Astrocyte (in vitro differentiated cells and primary cell): Measurements from ENCODE around the gene BMP6. TPM values are rescaled to one million over a fixed set of nuclear protein-coding genes. Genes with fewer than 3 reads are reported as not detected.

ENCODE experiments used
- DNase-seq: peaks from one replicate; pipeline ENCODE4 v3.0.0-alpha.2; 2010; ENCODE audit warnings: low read depth
- FAIRE-seq: peaks from 2 replicates; lab custom pipeline; 2011; peaks lifted over from hg19 to GRCh38; lab: Jason Lieb, UNC
- H2AFZ ChIP-seq: 2 replicates; pipeline ENCODE4 v1.6.0; 2012; ENCODE audit warnings: low read depth, low read length, inconsistent platforms
- H3K27ac ChIP-seq: 2 replicates; pipeline ENCODE4 v1.5.1; 2011; ENCODE audit warnings: low read depth, low read length, inconsistent platforms
- H3K27me3 ChIP-seq: 2 replicates; pipeline ENCODE4 v1.6.0; 2011; ENCODE audit warnings: low read length, inconsistent platforms; ENCODE audit not compliant: insufficient read depth
- H3K36me3 ChIP-seq: 2 replicates; pipeline ENCODE4 v1.5.1; 2011; ENCODE audit warnings: low read length, inconsistent platforms; ENCODE audit not compliant: insufficient read depth
- H3K4me1 ChIP-seq: 2 replicates; pipeline ENCODE4 v1.5.1; 2011; ENCODE audit warnings: low read length, inconsistent platforms; ENCODE audit not compliant: insufficient read depth
- H3K4me2 ChIP-seq: 2 replicates; pipeline ENCODE4 v1.6.0; 2012; ENCODE audit warnings: low read length, inconsistent platforms
- H3K4me3 ChIP-seq: 2 replicates; pipeline ENCODE4 v1.5.1; 2011; ENCODE audit warnings: low read depth, mild to moderate bottlenecking, low read length, inconsistent platforms; ENCODE audit not compliant: insufficient read depth
- H3K79me2 ChIP-seq: 2 replicates; pipeline ENCODE4 v1.6.0; 2012; ENCODE audit warnings: mild to moderate bottlenecking, low read length, inconsistent platforms; ENCODE audit not compliant: insufficient read depth
- H3K9ac ChIP-seq: 2 replicates; pipeline ENCODE4 v1.6.0; 2012; ENCODE audit warnings: mild to moderate bottlenecking, low read length, inconsistent platforms
- H3K9me3 ChIP-seq: 2 replicates; pipeline ENCODE4 v1.5.1; 2012; ENCODE audit warnings: low read depth, mild to moderate bottlenecking, low read length, inconsistent platforms; ENCODE audit not compliant: insufficient read depth
- H4K20me1 ChIP-seq: 2 replicates; pipeline ENCODE4 v1.6.0; 2012; ENCODE audit warnings: low read length, inconsistent platforms; ENCODE audit not compliant: insufficient read depth
- H3K27ac Mint-ChIP-seq: one replicate; pipeline ENCODE4 v1.8.0; 2021; ENCODE audit warnings: mild to moderate bottlenecking, mixed read lengths; ENCODE audit not compliant: unreplicated experiment
- H3K27me3 Mint-ChIP-seq: one replicate; pipeline ENCODE4 v1.8.0; 2021; ENCODE audit warnings: low read depth, mixed read lengths; ENCODE audit not compliant: unreplicated experiment
- H3K36me3 Mint-ChIP-seq: one replicate; pipeline ENCODE4 v1.8.0; 2021; ENCODE audit warnings: low read depth, mixed read lengths; ENCODE audit not compliant: unreplicated experiment
- H3K4me1 Mint-ChIP-seq: one replicate; pipeline ENCODE4 v1.8.0; 2021; ENCODE audit warnings: low read depth, mixed read lengths; ENCODE audit not compliant: unreplicated experiment
- H3K4me3 Mint-ChIP-seq: one replicate; pipeline ENCODE4 v1.8.0; 2021; ENCODE audit warnings: mild to moderate bottlenecking, moderate library complexity, mixed read lengths; ENCODE audit not compliant: unreplicated experiment
- H3K9me3 Mint-ChIP-seq: one replicate; pipeline ENCODE4 v1.8.0; 2021; ENCODE audit warnings: mild to moderate bottlenecking, mixed read lengths; ENCODE audit not compliant: unreplicated experiment
- EZH2 ChIP-seq: IDR thresholded peaks from 2 replicates; pipeline ENCODE4 v1.6.1; 2012; ENCODE audit warnings: mild to moderate bottlenecking, low read length, inconsistent platforms; ENCODE audit not compliant: insufficient read depth
- total RNA-seq: library from RNA; stranded (reverse); gene quantifications from 2 replicates; pipeline ENCODE4 v1.2.1, GENCODE V29; 2021
- TF ChIP-seq, protein P1 (sequence below): IDR thresholded peaks from 2 replicates; pipeline ENCODE4 v1.5.1; 2011; ENCODE audit warnings: low read depth, mild to moderate bottlenecking, inconsistent platforms, low read length, moderate library complexity; ENCODE audit not compliant: insufficient read depth

The BMP6 gene
- total RNA-seq, 1 donor from 2014 or later, result 2.8 TPM

DNA sequence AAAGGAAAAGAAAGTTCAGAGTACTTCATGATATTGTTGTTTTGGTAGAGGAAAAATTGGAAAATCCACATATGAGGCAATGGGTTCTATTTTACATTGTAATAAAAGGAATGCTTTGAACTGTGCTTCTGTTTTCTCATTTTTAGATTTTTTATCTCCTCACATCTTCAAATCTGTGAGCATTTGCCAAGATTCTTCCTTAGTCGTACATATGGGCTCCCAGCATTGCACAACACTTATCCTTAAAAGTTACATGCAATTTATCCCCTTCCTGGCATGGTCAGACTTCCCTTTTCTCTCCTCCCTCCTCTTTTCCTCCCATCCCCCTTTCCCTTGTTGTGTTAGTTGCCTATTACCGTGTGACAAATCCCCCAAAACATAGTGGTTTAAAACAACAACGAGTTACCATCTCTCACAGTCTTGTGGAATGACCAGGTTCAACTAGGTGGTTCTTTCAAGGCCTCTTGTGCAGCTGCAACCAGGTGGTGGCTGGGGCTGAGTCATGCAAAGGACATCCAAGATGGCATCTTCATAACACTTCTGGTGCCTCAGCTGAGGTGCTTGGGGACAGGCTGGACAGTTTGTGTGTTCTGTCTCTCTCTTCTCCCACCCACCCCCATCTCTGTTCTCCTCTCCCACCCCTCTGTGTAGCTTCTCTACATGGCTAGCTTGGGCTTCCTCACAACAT lies 116.0 kb downstream of the BMP6 start:
- no peaks in the 10 kb centered on the region for H3K27me3 ChIP-seq
- Mint-ChIP-seq H3K9me3 (peaks cover 7% of the 10 kb centered on the region), H3K4me3 (no peak overlapping the region), H3K36me3 (no peaks in the 10 kb centered on the region), H3K27ac (no peak overlapping the region), H3K27me3 (no peaks in the 10 kb centered on the region), H3K4me1 (peaks cover 5% of the 10 kb centered on the region)
- H3K9me3 ChIP-seq, result no peaks in the 10 kb centered on the region
- no peak for TF ChIP-seq EZH2
- TF ChIP-seq, protein P1, sequence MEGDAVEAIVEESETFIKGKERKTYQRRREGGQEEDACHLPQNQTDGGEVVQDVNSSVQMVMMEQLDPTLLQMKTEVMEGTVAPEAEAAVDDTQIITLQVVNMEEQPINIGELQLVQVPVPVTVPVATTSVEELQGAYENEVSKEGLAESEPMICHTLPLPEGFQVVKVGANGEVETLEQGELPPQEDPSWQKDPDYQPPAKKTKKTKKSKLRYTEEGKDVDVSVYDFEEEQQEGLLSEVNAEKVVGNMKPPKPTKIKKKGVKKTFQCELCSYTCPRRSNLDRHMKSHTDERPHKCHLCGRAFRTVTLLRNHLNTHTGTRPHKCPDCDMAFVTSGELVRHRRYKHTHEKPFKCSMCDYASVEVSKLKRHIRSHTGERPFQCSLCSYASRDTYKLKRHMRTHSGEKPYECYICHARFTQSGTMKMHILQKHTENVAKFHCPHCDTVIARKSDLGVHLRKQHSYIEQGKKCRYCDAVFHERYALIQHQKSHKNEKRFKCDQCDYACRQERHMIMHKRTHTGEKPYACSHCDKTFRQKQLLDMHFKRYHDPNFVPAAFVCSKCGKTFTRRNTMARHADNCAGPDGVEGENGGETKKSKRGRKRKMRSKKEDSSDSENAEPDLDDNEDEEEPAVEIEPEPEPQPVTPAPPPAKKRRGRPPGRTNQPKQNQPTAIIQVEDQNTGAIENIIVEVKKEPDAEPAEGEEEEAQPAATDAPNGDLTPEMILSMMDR, result no peak
- FAIRE-seq (no peak), DNase-seq (no peak)
- H2AFZ ChIP-seq, result no peak overlapping the region
- no peaks in the 10 kb centered on the region for H3K36me3 ChIP-seq
- H3K4me1 ChIP-seq, result no peaks in the 10 kb centered on the region
- H3K4me2 ChIP-seq, result no peak overlapping the region
- no peak overlapping the region for H3K27ac ChIP-seq
- H3K9ac ChIP-seq, result no peak overlapping the region
- no peaks in the 10 kb centered on the region for H3K79me2 ChIP-seq
- no peak overlapping the region for H3K4me3 ChIP-seq
- no peaks in the 10 kb centered on the region for H4K20me1 ChIP-seq

DNA sequence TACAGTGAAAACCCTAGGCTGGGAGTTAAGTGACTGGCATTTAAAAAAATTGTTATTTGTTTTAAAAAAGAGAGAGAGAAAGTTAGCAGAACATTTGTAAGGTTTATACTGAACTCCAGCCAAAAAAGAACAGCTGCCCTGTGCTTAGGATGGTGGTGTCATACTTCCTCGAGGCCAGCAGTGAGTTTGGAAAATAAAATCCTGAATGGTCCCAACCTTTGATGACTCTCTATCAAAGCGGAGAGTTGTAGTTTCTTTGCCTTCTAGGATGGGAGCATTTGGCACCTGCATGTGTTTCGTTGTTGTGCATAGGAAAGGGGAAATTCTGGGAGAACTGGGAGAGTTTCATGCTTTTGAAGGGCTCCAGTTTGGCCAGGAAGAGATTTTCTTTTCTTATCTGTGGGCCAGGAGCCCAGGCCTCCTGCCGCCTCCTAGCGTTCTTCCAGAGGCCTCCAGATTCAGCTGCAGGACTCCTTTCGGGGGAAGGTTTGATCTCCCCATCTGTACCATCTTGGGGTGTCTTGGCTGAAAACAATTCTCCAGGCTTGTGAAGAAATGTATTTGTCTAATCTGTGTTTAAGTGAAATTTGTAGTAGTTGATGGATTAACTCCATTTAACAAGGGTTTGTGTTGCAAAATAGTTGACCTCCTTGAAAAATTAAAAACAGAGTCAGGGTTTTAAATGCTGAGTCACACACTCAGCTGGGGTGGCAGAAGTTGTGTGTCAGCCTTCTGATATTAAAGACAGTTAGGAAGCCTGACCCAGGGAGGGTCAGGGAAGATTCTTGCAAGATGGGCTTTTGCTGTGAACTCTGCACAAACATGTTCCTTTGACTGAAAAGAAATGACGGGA lies 121.3 kb downstream of the BMP6 start:
- Histone ChIP-seq H3K27ac (no peak overlapping the region), H3K9ac (no peak overlapping the region)
- FAIRE-seq, result no peak

More for the DNA sequence above, 121.3 kb downstream of the BMP6 start:
- Histone ChIP-seq H3K36me3 (no peaks in the 10 kb centered on the region), H2AFZ (no peak overlapping the region), H3K27me3 (no peaks in the 10 kb centered on the region), H3K4me1 (no peaks in the 10 kb centered on the region), H3K9me3 (no peaks in the 10 kb centered on the region), H3K4me3 (no peak overlapping the region), H3K79me2 (no peaks in the 10 kb centered on the region), H4K20me1 (no peaks in the 10 kb centered on the region), H3K4me2 (peak overlapping the region; percentile 13)
- H3K4me3 Mint-ChIP-seq, result no peak overlapping the region
- no peaks in the 10 kb centered on the region for H3K27me3 Mint-ChIP-seq
- DNase-seq, result peak; percentile 26
- H3K36me3 Mint-ChIP-seq, result no peaks in the 10 kb centered on the region
- H3K27ac Mint-ChIP-seq, result peak overlapping the region; percentile 16
- TF ChIP-seq, protein P1, result no peak
- TF ChIP-seq EZH2, result no peak
- H3K4me1 Mint-ChIP-seq, result peaks cover 19% of the 10 kb centered on the region
- H3K9me3 Mint-ChIP-seq, result peaks cover 12% of the 10 kb centered on the region
